Stimulated activated naive B cell treated with anti-CD40 and anti-IgM and Interleukin-4, amounts not matched to agents 10 μg/mL and 1 μg/mL and 100 μg/mL, for 72 hours (primary cell): ENCODE measurements around the gene RNASET2.

Experiments used
- ATAC-seq, 2 donors: fragments of 150-1000 bp; cut with Tn5 transposase; replicated peaks; 2 replicates each; pipeline ENCODE4 v1.10.0; 2021; ENCODE audit warnings: moderate library complexity in 1 of 2
- DNase-seq: peaks from one replicate; pipeline ENCODE4 v3.0.0; 2021
- H3K27ac Mint-ChIP-seq: one replicate; pipeline ENCODE4 v1.8.0; 2022; ENCODE audit warnings: mild to moderate bottlenecking, mixed read lengths
- H3K27me3 Mint-ChIP-seq, 2 donors: one replicate each; pipeline ENCODE4 v1.8.0; 2022; ENCODE audit warnings: mixed read lengths in 2 of 2
- H3K36me3 Mint-ChIP-seq, 2 donors: one replicate each; pipeline ENCODE4 v1.8.0; 2022; ENCODE audit warnings: mixed read lengths in 2 of 2, mild to moderate bottlenecking in 1 of 2
- H3K4me1 Mint-ChIP-seq, 2 donors: one replicate each; pipeline ENCODE4 v1.8.0; 2022; ENCODE audit warnings: mixed read lengths in 2 of 2, mild to moderate bottlenecking in 1 of 2
- H3K4me3 Mint-ChIP-seq, 2 donors: one replicate each; pipeline ENCODE4 v1.8.0; 2022; ENCODE audit warnings: mild to moderate bottlenecking in 2 of 2, mixed read lengths in 2 of 2, moderate library complexity in 1 of 2
- H3K9me3 Mint-ChIP-seq, 2 donors: one replicate each; pipeline ENCODE4 v1.8.0; 2022; ENCODE audit warnings: mixed read lengths in 2 of 2, mild to moderate bottlenecking in 1 of 2

Gene RNASET2

GRCh38 chr6:166932616-166933015 is 23.7 kb downstream of the RNASET2 start:
- H3K9me3 Mint-ChIP-seq: no peaks in the 10 kb centered on the region
- peak overlapping the region; percentile 31 for H3K27ac Mint-ChIP-seq
- DNase-seq (no peak), ATAC-seq (no peak)
- peaks cover 26 to 32% of the 10 kb centered on the region in 2 donors for H3K36me3 Mint-ChIP-seq
- no peaks in the 10 kb centered on the region for H3K27me3 Mint-ChIP-seq
- H3K4me3 Mint-ChIP-seq: no peak overlapping the region
- H3K4me1 Mint-ChIP-seq: peaks cover 30 to 47% of the 10 kb centered on the region in 2 donors

DNA sequence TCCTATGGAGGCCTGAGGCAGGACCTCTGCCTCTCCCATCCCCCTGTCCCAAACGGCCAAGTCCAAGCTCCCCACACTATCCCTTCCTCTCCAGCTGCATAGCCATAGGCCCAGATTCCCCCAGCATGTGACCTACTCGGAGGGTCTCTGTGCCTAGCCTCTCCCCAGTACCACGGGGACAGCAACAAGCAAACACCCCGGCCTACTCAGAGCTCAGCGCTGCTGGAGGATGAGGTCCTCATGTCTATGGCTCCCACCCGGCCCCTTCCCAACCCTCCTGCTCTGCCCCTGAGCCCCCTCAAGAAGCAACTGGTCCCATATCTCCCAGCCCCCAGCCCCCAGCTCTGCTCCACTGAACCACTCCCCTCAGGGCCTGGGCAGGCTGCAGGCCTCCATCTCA is 24.2 kb downstream of the RNASET2 start:
- Mint-ChIP-seq H3K9me3 (no peaks in the 10 kb centered on the region), H3K36me3 (peaks cover 28 to 34% of the 10 kb centered on the region in 2 donors), H3K4me3 (no peak overlapping the region), H3K27ac (peak overlapping the region; percentile 80), H3K27me3 (no peaks in the 10 kb centered on the region), H3K4me1 (peaks cover 32 to 50% of the 10 kb centered on the region in 2 donors)
- ATAC-seq: no peak
- no peak for DNase-seq

DNA sequence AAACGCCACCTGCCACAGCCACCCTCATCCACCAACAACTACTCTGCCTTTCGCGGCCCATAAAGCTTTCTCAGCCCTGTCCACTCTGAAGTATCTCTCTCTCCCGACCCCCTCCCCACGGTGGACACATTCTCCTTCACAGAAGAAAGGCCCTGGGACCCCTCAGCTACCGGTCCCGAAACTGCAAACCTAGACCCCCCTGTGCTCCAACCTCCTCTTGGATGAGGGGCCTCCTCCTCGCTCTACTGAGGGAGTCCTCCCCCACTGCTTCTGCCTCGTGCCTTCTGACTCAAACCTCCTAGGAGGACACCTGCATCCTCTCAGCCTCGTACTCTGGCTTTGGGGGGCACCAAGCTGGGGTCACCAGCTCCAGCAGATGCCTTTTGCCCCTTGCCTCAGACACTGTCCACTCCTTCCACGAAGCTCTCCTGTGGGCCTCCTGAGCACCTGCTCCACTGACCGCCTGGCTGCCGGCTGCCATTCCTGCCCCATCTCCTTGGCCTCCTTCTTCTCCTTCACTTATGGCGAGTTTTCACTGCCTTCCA is 24.9 kb downstream of the RNASET2 start:
- Mint-ChIP-seq H3K4me1 (peaks cover 32 to 47% of the 10 kb centered on the region in 2 donors), H3K27me3 (no peaks in the 10 kb centered on the region), H3K36me3 (peaks cover 31 to 37% of the 10 kb centered on the region in 2 donors), H3K9me3 (no peaks in the 10 kb centered on the region), H3K27ac (peak overlapping the region; percentile 80), H3K4me3 (no peak overlapping the region)
- ATAC-seq (no peak), DNase-seq (no peak)

GRCh38 chr6:166930354-166930891 is 25.9 kb downstream of the RNASET2 start:
- H3K27ac Mint-ChIP-seq: no peak overlapping the region
- no peaks in the 10 kb centered on the region for H3K27me3 Mint-ChIP-seq
- peaks cover 31 to 39% of the 10 kb centered on the region in 2 donors for H3K4me1 Mint-ChIP-seq
- H3K4me3 Mint-ChIP-seq: no peak overlapping the region
- ATAC-seq (no peak), DNase-seq (no peak)
- no peaks in the 10 kb centered on the region for H3K9me3 Mint-ChIP-seq
- peaks cover 31 to 38% of the 10 kb centered on the region in 2 donors for H3K36me3 Mint-ChIP-seq

DNA sequence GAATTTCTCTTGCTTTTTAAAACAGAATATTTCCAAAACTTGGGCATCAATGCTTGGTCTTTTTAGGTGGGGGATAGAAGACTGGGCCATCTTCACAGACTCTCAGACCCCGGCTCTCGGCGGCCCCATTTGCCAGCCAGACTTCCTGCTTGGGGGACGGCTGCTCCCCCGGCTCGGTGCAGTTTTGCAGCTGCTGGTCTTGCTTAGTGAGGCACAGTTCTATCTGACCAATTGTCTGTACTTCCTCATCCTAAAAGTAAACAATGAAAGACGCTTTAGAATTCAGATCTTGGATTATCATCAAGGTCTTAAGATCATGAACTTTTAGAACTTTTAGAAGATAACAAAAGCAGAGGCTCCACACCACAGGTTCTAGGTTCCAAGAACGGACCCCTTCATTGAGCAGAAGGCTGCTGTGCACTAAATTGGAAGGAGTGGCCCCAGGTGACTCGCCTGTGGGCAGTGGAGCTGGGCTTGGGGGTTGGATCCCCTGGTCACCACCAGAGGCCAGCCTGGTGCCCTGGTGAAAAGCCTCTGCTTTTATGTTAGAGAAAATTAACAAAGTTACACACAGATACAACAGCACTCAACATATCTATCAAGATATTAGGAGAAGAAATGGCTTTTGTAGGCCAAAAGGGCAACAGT is 26.7 kb downstream of the RNASET2 start:
- peak overlapping the region; percentile 53 to 65 for H3K4me3 Mint-ChIP-seq
- no peaks in the 10 kb centered on the region for H3K27me3 Mint-ChIP-seq
- no peak for DNase-seq
- H3K27ac Mint-ChIP-seq: peak overlapping the region; percentile 93
- peaks cover 30 to 44% of the 10 kb centered on the region in 2 donors for H3K36me3 Mint-ChIP-seq
- peak; percentile 79 to 82 for ATAC-seq
- H3K9me3 Mint-ChIP-seq: no peaks in the 10 kb centered on the region
- peaks cover 37 to 44% of the 10 kb centered on the region in 2 donors for H3K4me1 Mint-ChIP-seq

GRCh38 chr6:166928644-166929541 is 27.5 kb downstream of the RNASET2 start:
- H3K4me1 Mint-ChIP-seq: peaks cover 37 to 48% of the 10 kb centered on the region in 2 donors
- peak overlapping the region; percentile 93 for H3K27ac Mint-ChIP-seq
- peaks cover 27 to 44% of the 10 kb centered on the region in 2 donors for H3K36me3 Mint-ChIP-seq
- DNase-seq (no peak), ATAC-seq (peak in 1 of 2 donors; percentile 27)
- H3K4me3 Mint-ChIP-seq: peak overlapping the region; percentile 53 to 65
- H3K27me3 Mint-ChIP-seq: no peaks in the 10 kb centered on the region
- H3K9me3 Mint-ChIP-seq: no peaks in the 10 kb centered on the region

GRCh38 chr6:166927935-166928643 is 28.3 kb downstream of the RNASET2 start:
- H3K9me3 Mint-ChIP-seq: no peaks in the 10 kb centered on the region
- no peak overlapping the region for H3K27ac Mint-ChIP-seq
- H3K36me3 Mint-ChIP-seq: peaks cover 27 to 44% of the 10 kb centered on the region in 2 donors
- H3K27me3 Mint-ChIP-seq: no peaks in the 10 kb centered on the region
- peaks cover 37 to 48% of the 10 kb centered on the region in 2 donors for H3K4me1 Mint-ChIP-seq
- DNase-seq (no peak), ATAC-seq (no peak)
- no peak overlapping the region for H3K4me3 Mint-ChIP-seq

DNA sequence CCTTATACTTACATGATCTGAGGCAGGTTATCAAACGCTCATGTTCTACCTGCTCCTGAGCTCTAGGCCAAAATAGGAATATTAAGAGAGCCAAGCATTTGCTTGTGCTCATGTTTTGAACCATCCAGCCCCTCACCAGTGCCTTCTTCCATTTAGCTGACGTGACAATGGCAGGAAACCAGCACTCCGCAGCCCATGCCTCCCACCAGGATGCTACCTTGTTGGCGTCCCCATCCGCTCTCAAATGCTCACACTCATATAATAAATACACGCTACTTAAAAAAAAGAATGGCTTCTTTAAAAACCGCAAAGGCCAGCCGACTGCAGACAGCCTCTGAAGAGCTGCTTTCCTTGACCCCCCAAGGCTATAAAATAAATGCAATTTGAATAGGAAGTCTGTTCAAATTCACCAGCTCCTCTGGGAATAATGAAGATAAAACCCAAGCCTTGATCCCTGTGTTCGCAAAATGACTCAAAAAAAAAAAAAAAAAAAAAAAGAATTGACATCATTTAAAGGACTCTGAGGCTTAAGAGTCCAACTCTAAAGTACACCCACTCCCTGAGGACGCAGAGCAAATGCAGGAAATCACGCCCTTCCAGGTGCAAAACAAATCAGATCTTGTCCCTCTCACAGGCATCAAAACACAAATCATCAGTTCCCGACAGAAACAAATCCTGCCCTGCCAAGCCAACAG is 29.0 kb downstream of the RNASET2 start:
- H3K27me3 Mint-ChIP-seq: no peaks in the 10 kb centered on the region
- DNase-seq: no peak
- ATAC-seq: no peak
- peak overlapping the region; percentile 28 for H3K27ac Mint-ChIP-seq
- H3K4me1 Mint-ChIP-seq: peaks cover 34 to 48% of the 10 kb centered on the region in 2 donors
- no peaks in the 10 kb centered on the region for H3K9me3 Mint-ChIP-seq
- peaks cover 20 to 39% of the 10 kb centered on the region in 2 donors for H3K36me3 Mint-ChIP-seq
- no peak overlapping the region for H3K4me3 Mint-ChIP-seq

DNA sequence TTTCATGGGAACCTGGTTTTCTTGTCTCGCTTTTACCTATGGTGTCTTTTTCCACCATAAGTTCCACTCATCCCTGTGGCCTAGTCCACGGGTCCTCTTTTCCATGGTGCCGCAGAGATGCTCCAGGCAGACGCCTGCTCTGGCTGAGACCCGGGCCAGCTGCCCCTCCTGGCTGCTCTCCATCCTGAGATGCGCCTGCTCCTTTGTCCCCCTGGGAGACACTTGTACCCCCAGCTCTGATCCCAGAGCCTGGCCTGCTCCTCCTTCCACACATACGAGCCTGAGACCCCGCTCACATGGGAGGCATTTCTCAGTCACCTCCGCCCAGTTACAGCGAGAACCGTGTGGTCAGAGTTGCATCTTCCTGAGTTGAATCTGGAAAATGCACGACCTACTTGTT is 29.6 kb downstream of the RNASET2 start:
- Mint-ChIP-seq H3K36me3 (peaks cover 15 to 32% of the 10 kb centered on the region in 2 donors), H3K9me3 (no peaks in the 10 kb centered on the region), H3K27ac (no peak overlapping the region), H3K4me3 (no peak overlapping the region), H3K27me3 (no peaks in the 10 kb centered on the region), H3K4me1 (peaks cover 30 to 44% of the 10 kb centered on the region in 2 donors)
- DNase-seq (no peak), ATAC-seq (no peak)

- Mint-ChIP-seq H3K36me3 (peaks cover 10 to 23% of the 10 kb centered on the region in 2 donors), H3K27ac (peak overlapping the region; percentile 2), H3K4me1 (peaks cover 23 to 33% of the 10 kb centered on the region in 2 donors), H3K9me3 (no peaks in the 10 kb centered on the region), H3K27me3 (no peaks in the 10 kb centered on the region), H3K4me3 (no peak overlapping the region)
- DNase-seq: no peak
- no peak for ATAC-seq
Measured at GRCh38 chr6:166925141-166925996, 31.0 kb downstream of the RNASET2 start.

DNA sequence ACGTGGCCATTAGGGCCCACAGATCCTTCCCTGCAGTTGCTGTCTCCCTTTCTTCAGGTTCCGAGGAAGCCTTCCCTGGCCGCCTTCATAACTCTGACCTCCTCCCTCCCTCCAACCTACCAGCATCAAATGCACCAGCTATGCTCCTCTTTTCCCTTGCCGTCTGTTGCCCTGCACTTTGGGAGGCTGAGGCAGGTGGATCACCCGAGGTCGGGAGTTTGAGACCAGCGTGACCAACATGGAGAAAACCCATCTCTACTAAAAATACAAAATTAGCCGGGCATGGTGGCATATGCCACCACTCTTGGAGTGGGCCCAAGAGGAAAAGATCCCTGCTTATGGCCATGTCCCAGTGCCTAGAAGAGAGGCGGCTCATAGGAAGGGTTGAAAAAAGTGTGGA is 31.8 kb downstream of the RNASET2 start:
- no peak for ATAC-seq

DNA sequence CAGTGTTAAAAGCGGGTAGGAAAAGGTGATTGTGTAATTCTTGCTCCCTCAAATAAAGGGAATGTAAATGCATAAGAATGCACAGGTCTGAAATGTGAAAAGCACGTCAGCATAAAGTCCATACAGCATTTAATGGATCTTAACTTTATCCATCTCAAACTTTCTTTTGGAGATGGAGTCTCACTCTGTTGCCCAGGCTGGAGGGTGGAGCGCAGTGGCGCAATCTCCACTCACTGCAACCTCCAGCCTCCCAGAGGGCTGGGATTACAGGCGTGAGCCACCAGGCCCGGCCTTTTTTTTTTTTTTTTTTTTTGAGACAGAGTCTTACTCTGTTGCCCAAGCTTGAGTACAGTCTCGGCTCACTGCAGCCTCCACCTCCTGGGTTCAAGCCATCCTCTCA is 33.4 kb downstream of the RNASET2 start:
- H3K4me3 Mint-ChIP-seq: no peak overlapping the region
- no peak for DNase-seq
- no peak overlapping the region for H3K27ac Mint-ChIP-seq
- no peaks in the 10 kb centered on the region for H3K27me3 Mint-ChIP-seq
- peaks cover 12 to 20% of the 10 kb centered on the region in 2 donors for H3K4me1 Mint-ChIP-seq
- ATAC-seq: no peak
- peaks cover 10 to 20% of the 10 kb centered on the region in 2 donors for H3K36me3 Mint-ChIP-seq
- H3K9me3 Mint-ChIP-seq: no peaks in the 10 kb centered on the region

More for the DNA sequence above, 31.8 kb downstream of the RNASET2 start:
- Mint-ChIP-seq H3K4me1 (peaks cover 16 to 26% of the 10 kb centered on the region in 2 donors), H3K36me3 (peaks cover 10 to 21% of the 10 kb centered on the region in 2 donors), H3K27ac (peak overlapping the region; percentile 2), H3K27me3 (no peaks in the 10 kb centered on the region), H3K9me3 (no peaks in the 10 kb centered on the region), H3K4me3 (no peak overlapping the region)
- no peak for DNase-seq

- H3K9me3 Mint-ChIP-seq: no peaks in the 10 kb centered on the region
- no peaks in the 10 kb centered on the region for H3K27me3 Mint-ChIP-seq
- peaks cover 3 to 10% of the 10 kb centered on the region in 2 donors for H3K36me3 Mint-ChIP-seq
- ATAC-seq (no peak), DNase-seq (no peak)
- no peak overlapping the region for H3K4me3 Mint-ChIP-seq
- H3K4me1 Mint-ChIP-seq: peaks cover 9% of the 10 kb centered on the region in 2 donors
- no peak overlapping the region for H3K27ac Mint-ChIP-seq
Measured at GRCh38 chr6:166921570-166921969, 34.8 kb downstream of the RNASET2 start.
